ENCODE measurements around the gene GLT1D1. TPM values are rescaled to one million over a fixed set of nuclear protein-coding genes. Genes with fewer than 3 reads are reported as not detected.

The GLT1D1 gene
- total and polyA plus RNA-seq, 10 donors: 0.41 to 41.4 (median 13.9) TPM

DNA sequence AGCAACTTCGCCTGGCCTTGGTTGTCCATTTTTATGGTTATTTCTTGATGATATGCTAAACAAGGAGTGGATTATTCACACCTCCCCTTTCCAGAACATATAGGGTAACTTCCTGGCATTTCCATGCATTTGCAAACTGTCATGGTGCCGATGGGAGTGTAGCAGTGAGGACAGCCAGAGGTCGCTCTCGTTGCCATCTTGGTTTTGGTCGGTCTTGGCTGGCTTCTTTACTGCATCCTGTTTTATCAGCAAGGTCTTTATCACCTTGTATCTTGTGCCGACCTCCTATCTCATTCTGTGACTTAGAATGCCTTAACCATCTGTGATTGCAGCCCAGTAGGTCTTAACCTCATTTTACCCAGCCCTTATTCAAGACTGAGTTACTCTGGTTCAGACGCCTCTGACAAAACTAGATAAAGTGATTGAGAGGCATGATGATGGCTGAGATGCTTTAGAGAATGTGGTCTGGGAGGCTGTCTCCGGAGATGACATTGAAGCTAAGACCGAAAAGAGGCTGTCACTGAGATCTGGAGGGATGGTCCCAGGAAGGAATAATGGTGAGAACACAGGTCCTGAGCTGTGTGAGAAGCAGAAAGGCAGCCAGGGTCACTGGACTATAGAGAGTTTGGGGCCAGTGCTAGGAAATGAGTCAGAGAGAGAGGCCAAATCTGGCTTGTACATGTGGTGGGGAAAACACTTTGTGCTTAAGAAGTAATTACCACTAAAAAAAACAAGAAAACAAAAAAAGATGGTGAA, 2.9 kb downstream of the GLT1D1 start:
- Histone ChIP-seq H3K4me3 (peak overlapping the region in 1 of 8 donors; percentile 37), H3K4me1 (peaks cover 0 to 36% (median 6%) of the 10 kb centered on the region in 6 donors), H3K9me3 (no peaks in the 10 kb centered on the region), H3K27me3 (replicated peaks in 1 of 7) (peaks cover 0 to 58% (median 35%) of the 10 kb centered on the region in 7 donors), H3K36me3 (no peaks in the 10 kb centered on the region), H3K27ac (peak overlapping the region in 7 of 8 donors; percentile 28 to 96 (median 79))
- no peak for DNase-seq
- 88 to 93% (median 91%) methylated on average over 9 of the region's 9 CpGs for WGBS, 5 donors
- no peak for TF ChIP-seq CTCF (IDR thresholded peaks at IDR 0.05 in 8 of 11, conservative IDR thresholded peaks at IDR 0.05 in 3 of 11)
- no peak for TF ChIP-seq POLR2AphosphoS5 (IDR thresholded peaks at IDR 0.05)
- intact Hi-C loops (cut with DNase I; ENCODE audit: low total_unique reads): no loop called here

- Histone ChIP-seq H3K27me3 (replicated peaks in 1 of 7) (peaks cover 0 to 53% (median 31%) of the 10 kb centered on the region in 7 donors), H3K27ac (peak overlapping the region in 7 of 8 donors; percentile 28 to 96 (median 79)), H3K4me3 (peak overlapping the region in 1 of 8 donors; percentile 37), H3K9me3 (no peaks in the 10 kb centered on the region), H3K4me1 (peaks cover 0 to 31% (median 6%) of the 10 kb centered on the region in 6 donors), H3K36me3 (no peaks in the 10 kb centered on the region)
- intact Hi-C loops (cut with DNase I; ENCODE audit: low total_unique reads): no loop called here
- TF ChIP-seq CTCF (IDR thresholded peaks at IDR 0.05 in 8 of 11, conservative IDR thresholded peaks at IDR 0.05 in 3 of 11) (no peak), POLR2AphosphoS5 (IDR thresholded peaks at IDR 0.05) (no peak)
- DNase-seq: no peak
- 90 to 95% (median 93%) methylated on average over 7 of the region's 7 CpGs for WGBS, 5 donors
Observed at GRCh38 chr12:128856791-128857078, 3.5 kb downstream of the GLT1D1 start.

GRCh38 chr12:128857133-128857763, 4.0 kb downstream of the GLT1D1 start:
- H3K4me1 ChIP-seq: peaks cover 0 to 26% (median 6%) of the 10 kb centered on the region in 6 donors
- WGBS, 5 donors: 44 to 68% (median 55%) methylated on average over 9 of the region's 9 CpGs
- no peak for DNase-seq
- no peaks in the 10 kb centered on the region for H3K36me3 ChIP-seq
- peak overlapping the region in 7 of 8 donors; percentile 59 to 96 (median 79) for H3K27ac ChIP-seq
- H3K9me3 ChIP-seq: no peaks in the 10 kb centered on the region
- intact Hi-C loops (cut with DNase I; ENCODE audit: low total_unique reads): no loop called here
- TF ChIP-seq POLR2AphosphoS5 (IDR thresholded peaks at IDR 0.05) (peak in 1 of 3 donors; percentile 35), POLR2A (IDR thresholded peaks at IDR 0.05) (no peak)
- peaks cover 0 to 48% (median 25%) of the 10 kb centered on the region in 7 donors for H3K27me3 ChIP-seq (replicated peaks in 1 of 7)
- peak overlapping the region in 1 of 8 donors; percentile 37 for H3K4me3 ChIP-seq

DNA sequence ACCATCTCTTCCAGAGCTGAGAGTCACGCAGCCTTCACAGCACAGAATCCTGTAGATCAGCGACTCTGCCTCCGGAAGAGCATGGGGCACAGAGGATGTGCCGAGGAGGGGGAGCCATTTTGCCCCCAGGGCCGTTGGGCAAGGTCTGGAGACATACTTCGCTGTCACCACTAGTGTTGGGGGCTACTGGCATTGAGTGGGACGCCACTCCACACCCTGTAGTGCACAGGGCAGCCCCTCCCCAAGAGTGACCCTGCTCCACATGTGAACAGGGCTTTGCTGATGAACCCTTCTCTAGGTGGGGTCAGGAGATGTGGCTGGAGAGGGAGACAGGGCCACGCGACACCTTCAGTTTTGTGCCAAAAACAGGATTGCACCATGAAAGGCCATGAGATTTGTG, 6.0 kb downstream of the GLT1D1 start:
- H3K4me1 ChIP-seq: peaks cover 0 to 13% (median 0%) of the 10 kb centered on the region in 6 donors
- TF ChIP-seq POLR2AphosphoS5 (IDR thresholded peaks at IDR 0.05) (no peak), POLR2A (IDR thresholded peaks at IDR 0.05) (no peak), CTCF (IDR thresholded peaks at IDR 0.05 in 8 of 11, conservative IDR thresholded peaks at IDR 0.05 in 3 of 11) (no peak)
- H3K27ac ChIP-seq: peak overlapping the region in 1 of 8 donors; percentile 96
- peaks cover 0 to 27% (median 7%) of the 10 kb centered on the region in 7 donors for H3K27me3 ChIP-seq (replicated peaks in 1 of 7)
- H3K9me3 ChIP-seq: no peaks in the 10 kb centered on the region
- H3K36me3 ChIP-seq: no peaks in the 10 kb centered on the region
- H3K4me3 ChIP-seq: no peak overlapping the region
- intact Hi-C loops (cut with DNase I; ENCODE audit: low total_unique reads): no loop called here
- 81 to 87% (median 86%) methylated on average over 9 of the region's 9 CpGs for WGBS, 5 donors
- DNase-seq: no peak

Measured in spleen (tissue), 11 donors.